GM21423 (cell line): ENCODE data around the gene GAA.

Experiments used
- ATAC-seq: cut with Tn5 transposase; IDR thresholded peaks from one replicate; pipeline ENCODE4 v1.9.1; 2021; ENCODE audit warnings: mild to moderate bottlenecking, moderate library complexity; ENCODE audit not compliant: unreplicated experiment

GAA gene

GRCh38 chr17:80115159-80115558 is 13.8 kb downstream of the GAA start:
- no peak for ATAC-seq

GRCh38 chr17:80116276-80116920 is 15.0 kb downstream of the GAA start:
- no peak for ATAC-seq

- no peak for ATAC-seq
Measured at GRCh38 chr17:80116921-80117380, 15.6 kb downstream of the GAA start.

GRCh38 chr17:80117491-80118401 is 16.4 kb downstream of the GAA start:
- no peak for ATAC-seq

- no peak for ATAC-seq
Measured at GRCh38 chr17:80118601-80119270, 17.4 kb downstream of the GAA start.

GRCh38 chr17:80119271-80119791 is 17.9 kb downstream of the GAA start:
- ATAC-seq = no peak

DNA sequence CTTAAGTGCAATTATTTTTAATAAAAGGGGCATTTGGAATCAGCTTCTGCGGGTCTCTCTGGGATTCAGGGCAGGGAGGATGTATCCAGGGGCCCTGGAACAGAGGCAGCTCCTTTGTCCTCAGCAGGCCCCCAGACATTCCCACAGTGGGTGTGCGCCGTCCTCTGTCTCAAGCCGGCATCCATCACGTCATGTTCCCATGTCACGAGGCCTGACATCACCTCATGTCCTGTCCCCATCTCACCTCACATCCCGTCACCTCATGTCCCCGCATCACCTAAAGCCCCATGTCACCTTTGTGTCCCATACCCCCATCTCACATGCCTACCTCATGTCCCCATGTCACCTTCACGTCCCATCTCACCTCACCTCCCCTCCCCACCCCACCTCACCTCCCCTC is 18.5 kb downstream of the GAA start:
- ATAC-seq = no peak

DNA sequence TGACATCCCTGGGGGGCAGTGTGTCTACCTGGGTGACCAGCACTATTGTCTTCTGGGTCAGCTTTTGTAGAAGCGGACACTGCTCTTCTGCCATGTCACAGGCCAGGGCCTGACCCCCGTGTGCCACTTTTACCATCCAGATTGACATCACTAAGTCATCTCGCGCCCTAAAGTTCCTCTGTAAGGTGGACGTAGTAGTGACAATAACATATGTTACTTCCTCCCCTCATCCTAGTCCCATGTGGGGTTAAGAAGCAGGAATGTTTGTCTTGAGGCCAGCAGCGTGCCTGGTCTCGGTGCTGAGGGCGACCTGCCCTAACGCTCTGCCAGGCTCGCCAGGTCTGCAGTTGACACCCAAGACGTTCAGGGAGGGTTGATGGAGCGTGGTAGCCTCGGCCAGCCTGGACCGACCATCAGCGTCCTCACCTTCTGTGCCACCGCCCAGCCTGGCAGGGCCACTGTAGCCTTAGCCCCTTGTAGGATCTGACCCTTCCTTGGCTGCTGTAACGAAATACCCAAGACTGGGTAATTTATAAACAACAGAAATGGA is 20.7 kb downstream of the GAA start:
- ATAC-seq = no peak

- ATAC-seq = no peak
Measured at GRCh38 chr17:80122926-80123505, 21.6 kb downstream of the GAA start.

GRCh38 chr17:80123791-80124190 is 22.4 kb downstream of the GAA start:
- ATAC-seq = no peak

DNA sequence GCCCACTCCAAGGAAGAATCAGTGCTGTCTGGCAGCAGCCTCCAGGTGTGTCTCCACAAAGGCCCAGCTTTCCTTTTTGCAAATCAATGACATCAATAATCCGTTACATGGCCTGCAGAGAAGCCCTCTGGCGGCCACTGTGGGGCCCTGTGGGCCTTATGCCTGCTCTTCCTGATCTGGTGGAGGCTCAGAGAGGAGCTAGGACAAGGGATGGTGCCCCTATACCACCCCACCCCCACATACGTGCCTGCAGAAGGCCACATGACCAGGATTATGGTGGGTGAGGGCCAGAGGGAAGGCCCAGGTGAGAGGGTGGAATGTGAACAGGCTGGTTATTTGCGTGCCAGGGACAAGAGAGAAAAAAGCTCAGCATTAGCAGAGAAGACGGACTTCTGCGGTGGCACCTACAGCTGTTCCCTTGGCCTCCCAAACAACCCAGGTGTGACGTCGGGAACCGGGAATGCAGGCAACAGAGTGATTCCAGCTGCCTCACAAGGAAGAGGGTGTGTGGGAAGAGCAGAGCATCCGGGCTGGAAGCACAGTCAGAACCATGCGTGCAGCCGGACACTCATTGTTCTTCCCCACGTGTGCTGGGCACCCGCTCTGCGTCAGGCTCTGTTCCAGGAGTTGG is 23.1 kb downstream of the GAA start:
- ATAC-seq = no peak

DNA sequence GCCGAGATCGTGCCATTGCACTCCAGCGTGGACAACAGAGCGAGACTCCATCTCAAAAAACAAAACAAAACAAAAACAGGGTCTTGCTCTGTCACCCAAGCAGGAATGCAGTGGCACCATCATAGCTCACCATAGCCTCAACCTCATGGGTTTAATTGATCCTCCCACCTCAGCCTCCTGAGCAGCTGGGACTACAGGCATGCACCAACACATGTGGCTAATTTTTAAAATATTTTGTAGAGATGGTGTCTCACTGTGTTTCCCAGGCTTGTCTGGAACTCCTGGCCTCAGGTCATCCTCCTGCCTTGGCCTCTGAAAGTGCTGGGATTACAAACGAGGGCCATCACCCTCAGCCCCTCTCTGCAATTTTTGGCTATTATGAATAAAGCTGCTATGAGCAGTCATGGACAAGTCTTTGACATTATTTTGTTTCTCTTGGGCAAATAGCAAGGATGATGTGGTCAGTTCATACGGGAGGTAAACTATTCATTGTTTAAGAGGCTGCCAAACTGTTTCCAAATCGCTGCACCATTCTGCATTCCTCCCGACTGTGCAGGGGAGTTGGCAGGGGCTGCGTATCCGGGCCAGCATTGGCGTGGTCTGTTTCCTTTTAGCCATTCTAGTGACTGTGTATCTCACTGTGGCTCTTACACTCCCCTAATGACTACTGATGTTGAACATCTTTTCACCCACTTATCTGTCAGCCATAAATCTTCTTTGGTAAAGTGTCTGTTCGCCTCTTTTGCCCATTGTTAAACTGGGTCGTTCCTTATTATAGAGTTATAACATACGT is 24.5 kb downstream of the GAA start:
- ATAC-seq = no peak

DNA sequence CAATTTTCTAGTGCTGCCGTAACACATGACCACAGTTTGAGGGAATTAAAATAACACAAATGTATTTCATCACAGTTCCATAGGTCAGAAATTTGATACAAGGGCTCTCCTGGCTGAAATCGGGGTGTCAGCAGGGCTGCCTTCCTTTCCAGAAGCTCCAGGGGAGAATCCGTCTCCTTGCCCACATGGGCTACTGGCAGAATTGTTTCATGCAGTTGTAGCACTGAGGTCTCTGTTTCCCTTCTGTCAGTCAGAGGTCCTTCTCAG is 25.0 kb downstream of the GAA start:
- ATAC-seq = no peak

GRCh38 chr17:80129006-80129565 is 27.7 kb downstream of the GAA start:
- ATAC-seq = no peak

DNA sequence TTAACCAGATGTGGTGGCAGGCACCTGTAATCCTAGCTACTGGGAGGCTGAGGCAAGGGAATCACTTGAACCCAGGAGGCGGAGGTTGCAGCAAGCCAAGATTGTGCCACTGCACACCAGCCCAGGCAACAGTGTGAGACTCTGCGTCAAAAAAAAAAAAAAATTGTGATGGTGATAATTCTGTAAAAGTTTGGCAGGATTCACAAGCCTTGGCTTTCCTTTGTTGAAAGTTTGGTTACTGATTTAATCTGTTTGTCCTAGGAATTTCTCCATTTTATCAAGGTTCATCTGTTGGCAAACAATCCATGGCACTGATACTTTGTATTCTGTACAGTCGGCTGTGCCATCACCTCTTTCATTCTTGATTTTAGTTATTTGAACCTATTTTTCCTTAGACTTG is 29.6 kb downstream of the GAA start:
- no peak for ATAC-seq

GRCh38 chr17:80132906-80133625 is 31.7 kb downstream of the GAA start:
- no peak for ATAC-seq

GRCh38 chr17:80133626-80133970 is 32.2 kb downstream of the GAA start:
- ATAC-seq = no peak

DNA sequence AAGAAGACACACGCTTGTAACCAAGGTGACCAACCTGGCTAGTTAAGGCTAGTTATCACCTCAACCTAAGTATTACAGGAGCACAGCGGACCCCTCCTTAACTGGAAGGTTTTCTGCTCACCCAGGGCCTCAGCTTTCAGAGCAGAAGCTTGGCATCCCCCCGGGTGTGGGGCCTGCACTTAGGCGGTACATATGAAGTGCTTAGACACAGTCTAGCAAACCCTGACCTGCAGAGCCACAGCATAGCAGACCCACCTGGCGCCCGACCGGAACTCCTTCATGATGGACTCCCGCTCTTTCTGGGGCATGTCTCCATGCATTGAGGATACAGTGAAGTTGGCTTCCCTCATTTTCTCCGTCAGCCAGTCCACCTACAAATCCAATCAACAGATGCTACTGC is 35.8 kb downstream of the GAA start:
- ATAC-seq = no peak

DNA sequence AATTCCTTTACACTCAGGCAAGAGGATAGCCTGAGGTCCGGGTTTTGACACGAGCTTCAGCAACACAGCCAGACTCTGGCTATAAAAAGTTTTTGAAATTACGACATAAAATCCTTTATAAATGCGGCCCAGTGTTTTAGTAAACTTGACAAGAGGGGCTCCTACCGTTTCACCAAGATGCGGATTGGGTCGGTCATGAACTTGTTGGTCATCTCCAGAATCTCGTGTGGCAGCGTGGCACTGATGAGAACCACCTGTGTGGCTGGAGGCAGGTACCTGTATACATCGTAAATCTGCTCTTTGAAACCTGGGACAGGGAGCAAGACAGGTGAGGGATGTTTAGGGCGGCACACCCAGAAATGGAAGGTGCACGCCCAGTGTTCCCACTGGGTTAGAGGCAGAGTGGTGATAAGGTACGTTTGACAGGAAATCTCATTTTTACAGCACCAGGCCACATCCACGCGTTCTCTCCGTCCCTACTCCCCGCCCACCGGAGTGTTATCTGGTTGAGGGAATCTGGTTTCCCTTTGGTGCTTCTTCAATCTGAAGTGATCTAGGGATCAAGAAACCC is 37.6 kb downstream of the GAA start:
- ATAC-seq = no peak
